Testis (tissue), 3 donors: ENCODE data around the gene L3MBTL3. TPM values are rescaled to one million over a fixed set of nuclear protein-coding genes. Genes with fewer than 3 reads are reported as not detected.

Experiments
- DNase-seq: peaks from one replicate; pipeline ENCODE4 v3.0.0-alpha.2; 2019
- H3K27ac ChIP-seq, 2 donors: fragments of 200-600 bp; sonication (generic); one replicate each; pipeline ENCODE4 v1.5.1; 2019
- H3K27me3 ChIP-seq: fragments of 200-600 bp; sonication (generic); one replicate; pipeline ENCODE4 v1.5.1; 2019
- H3K36me3 ChIP-seq: fragments of 200-600 bp; sonication (generic); one replicate; pipeline ENCODE4 v1.5.1; 2017; ENCODE audit warnings: low read depth; ENCODE audit errors: missing control alignments
- H3K4me1 ChIP-seq: fragments of 200-600 bp; sonication (generic); one replicate; pipeline ENCODE4 v1.5.1; 2019
- H3K4me3 ChIP-seq, 2 donors: fragments of 200-600 bp; sonication (generic); one replicate each; pipeline ENCODE4 v1.5.1; 2017 to 2019
- H3K9me3 ChIP-seq: fragments of 200-600 bp; sonication (generic); one replicate; pipeline ENCODE4 v1.5.1; 2017
- CTCF ChIP-seq, 3 experiments: fragments of 450-650 bp in 2 of 3; fragments of 200-600 bp in 1 of 3; sonication (generic) in 1 of 3; IDR thresholded peaks; one replicate each; pipeline ENCODE4 v1.5.1; 2016 to 2019; ENCODE audit warnings: antibody characterized with exemption in 3 of 3, mild to moderate bottlenecking in 2 of 3, moderate library complexity in 1 of 3
- POLR2A ChIP-seq: fragments of 450-650 bp; IDR thresholded peaks from one replicate; pipeline ENCODE4 v1.6.1; 2017; ENCODE audit warnings: antibody characterized with exemption, mild to moderate bottlenecking, moderate library complexity
- WGBS, 2 donors: methylation state at CpG; one replicate each; pipeline ENCODE4 v1.1.5; 2018; 5-methylcytosine and 5-hydroxymethylcytosine counted together
- intact Hi-C: fragments of 100-400 bp; cut with DNase I; formaldehyde crosslinking; loops from one replicate; pipeline ENCODE4 v1.15.1; 2023; ENCODE audit warnings: low total_unique reads
- polyA plus RNA-seq: library from polyadenylated mRNA; stranded (reverse); fragments of 350-450 nt; fragmentation: Illumina TruSeq; extraction: RNeasy Lipid Tissue Mini Kit (QIAGEN cat#74804); gene quantifications from one replicate; pipeline ENCODE4 v1.2.3, GENCODE V29; 2014; ENCODE audit warnings: low read depth, low replicate concordance; ENCODE audit not compliant: insufficient read depth
- total RNA-seq, 2 donors: library from RNA; depleted of rRNA; stranded (reverse); fragments of >200 nt; gene quantifications; one replicate each; pipeline ENCODE4 v1.2.3, GENCODE V29; 2016

Gene L3MBTL3
- total and polyA plus RNA-seq, 3 donors from 2014 or later, result 11.0 to 32.3 (median 25.0) TPM

DNA sequence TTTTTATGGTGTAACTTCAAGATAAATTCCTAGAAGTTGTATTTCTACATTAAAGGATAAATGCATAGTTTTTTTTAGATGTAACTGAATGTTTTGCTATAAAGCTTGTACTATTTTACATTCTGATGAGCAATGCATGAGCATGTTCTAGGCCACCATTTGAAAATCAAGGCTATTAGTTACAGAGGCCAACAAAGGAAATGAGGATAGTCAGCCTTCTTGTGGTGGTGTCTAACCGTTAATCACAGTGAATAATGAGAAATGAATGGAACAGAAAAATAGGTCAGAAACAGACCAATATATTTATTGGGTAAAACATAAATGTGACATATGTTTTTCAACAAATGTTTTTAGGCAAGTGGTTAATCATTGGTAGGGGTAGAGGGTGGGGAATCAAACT, 37.6 kb upstream of the L3MBTL3 start:
- Histone ChIP-seq H3K27me3 (no peaks in the 10 kb centered on the region), H3K27ac (no peak overlapping the region), H3K4me1 (no peaks in the 10 kb centered on the region), H3K36me3 (no peaks in the 10 kb centered on the region), H3K9me3 (no peaks in the 10 kb centered on the region), H3K4me3 (no peak overlapping the region)
- WGBS, 2 donors, result 94 to 98% methylated on average over 1 of the region's 1 CpG
- TF ChIP-seq POLR2A, result no peak
- no peak for TF ChIP-seq CTCF (IDR thresholded peaks at IDR 0.05)
- intact Hi-C loops, result no loop called here
- DNase-seq, result no peak

- Histone ChIP-seq H3K4me3 (no peak overlapping the region), H3K9me3 (no peaks in the 10 kb centered on the region), H3K36me3 (no peaks in the 10 kb centered on the region), H3K27me3 (no peaks in the 10 kb centered on the region), H3K27ac (no peak overlapping the region), H3K4me1 (no peaks in the 10 kb centered on the region)
- intact Hi-C loops, result no loop called here
- no peak for DNase-seq
- WGBS, 2 donors, result 55 to 64% methylated on average over 2 of the region's 2 CpGs
- TF ChIP-seq CTCF (IDR thresholded peaks at IDR 0.05), result no peak
- no peak for TF ChIP-seq POLR2A
Measured at GRCh38 chr6:129981598-129981997, 36.8 kb upstream of the L3MBTL3 start.

DNA sequence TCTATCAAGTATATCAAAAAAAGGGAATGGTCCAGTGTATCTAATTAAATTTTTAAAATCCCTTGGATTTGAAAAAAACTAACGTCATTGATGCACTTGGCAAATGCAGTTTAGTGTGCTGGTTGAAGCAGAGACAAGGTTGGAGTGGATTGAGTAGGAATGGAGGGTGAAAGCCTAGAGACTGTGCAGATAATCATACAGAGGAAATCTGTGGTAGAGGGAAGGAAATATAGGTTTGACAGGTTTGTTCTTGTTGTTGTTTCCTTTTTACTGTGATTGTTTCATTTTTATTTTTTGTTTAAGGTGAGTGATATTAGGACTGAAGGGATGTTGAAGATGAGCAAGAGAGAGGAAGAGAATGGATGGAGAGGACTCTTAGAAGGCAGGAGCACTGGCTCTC, 29.0 kb upstream of the L3MBTL3 start:
- DNase-seq, result no peak
- H3K27me3 ChIP-seq, result no peaks in the 10 kb centered on the region
- H3K9me3 ChIP-seq, result no peaks in the 10 kb centered on the region
- H3K36me3 ChIP-seq, result no peaks in the 10 kb centered on the region
- H3K27ac ChIP-seq, result no peak overlapping the region
- TF ChIP-seq CTCF (IDR thresholded peaks at IDR 0.05) (no peak), POLR2A (no peak)
- intact Hi-C loops, result no loop called here
- 68 to 76% methylated on average over 1 of the region's 1 CpG for WGBS, 2 donors
- no peak overlapping the region for H3K4me3 ChIP-seq
- no peaks in the 10 kb centered on the region for H3K4me1 ChIP-seq

GRCh38 chr6:129992881-129993280, 25.5 kb upstream of the L3MBTL3 start:
- no peaks in the 10 kb centered on the region for H3K4me1 ChIP-seq
- TF ChIP-seq CTCF (IDR thresholded peaks at IDR 0.05), result no peak
- no peak for TF ChIP-seq POLR2A
- 81 to 82% methylated on average over 3 of the region's 3 CpGs for WGBS, 2 donors
- intact Hi-C loops, result no loop called here
- H3K27me3 ChIP-seq, result no peaks in the 10 kb centered on the region
- no peak overlapping the region for H3K27ac ChIP-seq
- no peak overlapping the region for H3K4me3 ChIP-seq
- no peak for DNase-seq
- H3K9me3 ChIP-seq, result no peaks in the 10 kb centered on the region
- no peaks in the 10 kb centered on the region for H3K36me3 ChIP-seq

- intact Hi-C loops, result no loop called here
- no peak for TF ChIP-seq POLR2A
- TF ChIP-seq CTCF (IDR thresholded peaks at IDR 0.05), result no peak
- no peak overlapping the region for H3K27ac ChIP-seq
- no peak for DNase-seq
- no peaks in the 10 kb centered on the region for H3K27me3 ChIP-seq
- no peaks in the 10 kb centered on the region for H3K36me3 ChIP-seq
- no peaks in the 10 kb centered on the region for H3K9me3 ChIP-seq
- H3K4me1 ChIP-seq, result no peaks in the 10 kb centered on the region
- no peak overlapping the region for H3K4me3 ChIP-seq
- WGBS, 2 donors, result 96 to 98% methylated on average over 4 of the region's 4 CpGs
Measured at GRCh38 chr6:129994410-129994809, 24.0 kb upstream of the L3MBTL3 start.
